GM12878 (cell line): ENCODE results near the gene PRKAG2. TPM values are rescaled to one million over a fixed set of nuclear protein-coding genes. Genes with fewer than 3 reads are reported as not detected.

Experiments used
- ATAC-seq: fragments of 200-7000 bp; cut with Tn5 transposase; 3 replicates; pipeline ENCODE4 v1.9.1; 2020; ENCODE audit warnings: mild to moderate bottlenecking, moderate library complexity
- BruUV-seq: library from RNA; stranded (reverse); fragments of 400-500 nt; replicated peaks from 2 replicates; lab custom pipeline; 2021; lab: Mats Ljungman, UMichigan
- CTCF ChIA-PET: fragments of 300-600 bp; sonication (Branson Sonifier 250); formaldehyde crosslinking; extraction: SDS; loops from one replicate; lab custom pipeline; 2021; ENCODE audit warnings: inconsistent platforms; lab: Yijun Ruan, JAX
- POLR2A ChIA-PET: fragments of 350-600 bp; formaldehyde crosslinking; extraction: SDS; loops from one replicate; lab custom pipeline; 2021; ENCODE audit warnings: inconsistent platforms; lab: Charles Lee
- RAD21 ChIA-PET: fragments of 300-600 bp; sonication (Branson Sonifier 250); formaldehyde crosslinking; loops from one replicate; lab custom pipeline; 2023; ENCODE audit warnings: antibody characterized with exemption; ENCODE audit not compliant: unreplicated experiment; lab: Charles Lee
- SMC1A ChIA-PET: fragments of 300-600 bp; sonication (Branson Sonifier 250); formaldehyde crosslinking; loops from one replicate; lab custom pipeline; 2023; ENCODE audit not compliant: unreplicated experiment, uncharacterized antibody; lab: Charles Lee
- DNase-seq: peaks from one replicate; pipeline ENCODE4 v3.0.0-alpha.2; 2011; ENCODE audit warnings: low read depth, low spot score
- FAIRE-seq: peaks from 3 replicates; lab custom pipeline; 2011; peaks lifted over from hg19 to GRCh38; lab: Jason Lieb, UNC
- H2AFZ ChIP-seq: 2 replicates; pipeline ENCODE4 v1.6.0; 2011; ENCODE audit warnings: low read depth, low read length, control low read depth; ENCODE audit not compliant: control insufficient read depth
- H3K27ac ChIP-seq: 2 replicates; pipeline ENCODE4 v1.5.1; 2011; ENCODE audit warnings: control low read depth; ENCODE audit not compliant: control insufficient read depth, insufficient read depth
- H3K27me3 ChIP-seq, 2 experiments: replicated peaks in 1 of 2; 2 replicates each; pipeline versions ENCODE4 v1.6.0 to v1.6.1; 2011; ENCODE audit warnings: low read length in 1 of 2; ENCODE audit not compliant: control insufficient read depth in 2 of 2, insufficient read depth in 2 of 2
- H3K36me3 ChIP-seq, 2 experiments: 2 replicates each; pipeline ENCODE4 v1.5.1; 2011; ENCODE audit warnings: low read length in 1 of 2; ENCODE audit not compliant: control insufficient read depth in 2 of 2, insufficient read depth in 2 of 2
- H3K4me1 ChIP-seq: 2 replicates; pipeline ENCODE4 v1.6.1; 2011; ENCODE audit warnings: mild to moderate bottlenecking, low read length, moderate library complexity, mixed read lengths; ENCODE audit not compliant: control insufficient read depth, insufficient read depth
- H3K4me2 ChIP-seq: 2 replicates; pipeline ENCODE4 v1.6.0; 2011; ENCODE audit warnings: control low read depth; ENCODE audit not compliant: control insufficient read depth, insufficient read depth
- H3K4me3 ChIP-seq: fragments of 200-600 bp; sonication (generic); 2 replicates; pipeline ENCODE4 v1.5.1; 2016
- H3K79me2 ChIP-seq: 2 replicates; pipeline ENCODE4 v1.6.0; 2011; ENCODE audit warnings: low read length; ENCODE audit not compliant: control insufficient read depth, insufficient read depth
- H3K9ac ChIP-seq: 2 replicates; pipeline ENCODE4 v1.8.0; 2011; ENCODE audit warnings: low read length, control low read depth, mixed read lengths; ENCODE audit not compliant: control insufficient read depth, insufficient read depth
- H3K9me3 ChIP-seq: replicated peaks from 3 replicates; pipeline ENCODE4 v1.5.1; 2011; ENCODE audit warnings: mild to moderate bottlenecking, low read length; ENCODE audit not compliant: control insufficient read depth, insufficient read depth
- H4K20me1 ChIP-seq: 2 replicates; pipeline ENCODE4 v1.6.0; 2011; ENCODE audit not compliant: control insufficient read depth, insufficient read depth
- BMI1 ChIP-seq: fragments of 450-650 bp; IDR thresholded peaks from 2 replicates; pipeline ENCODE4 v1.6.1; 2016; ENCODE audit warnings: mild to moderate bottlenecking, moderate library complexity, borderline replicate concordance
- CREM ChIP-seq: IDR thresholded peaks from 2 replicates; pipeline ENCODE4 v1.6.1; 2014; ENCODE audit warnings: antibody characterized with exemption, low read depth
- POLR2AphosphoS5 ChIP-seq: IDR thresholded peaks from 2 replicates; pipeline ENCODE4 v1.6.1; 2011; ENCODE audit warnings: mild to moderate bottlenecking, low read length, inconsistent platforms
- STAT3 ChIP-seq: IDR thresholded peaks from 2 replicates; pipeline ENCODE4 v1.6.1; 2011; ENCODE audit warnings: low read depth, low read length, improper control_type of control experiment
- WGBS: methylation state at CpG from one replicate; pipeline ENCODE4 v1.1.6; 2016; ENCODE audit warnings: low lambda C conversion rate; ENCODE audit not compliant: insufficient replicate concordance, insufficient coverage; ENCODE audit errors: missing lambda C conversion rate; 5-methylcytosine and 5-hydroxymethylcytosine counted together
- in situ Hi-C: fragments of 300-500 bp; cut with MboI; formaldehyde crosslinking; loops from 9 replicates; pipeline ENCODE4 v1.14.3; 2018; ENCODE audit warnings: mixed read lengths
- intact Hi-C: fragments of 100-400 bp; cut with micrococcal nuclease; formaldehyde crosslinking; loops from one replicate; pipeline ENCODE4 v1.14.2; 2022; ENCODE audit not compliant: unreplicated experiment
- polyA plus RNA-seq, 11 experiments: library from polyadenylated mRNA; depleted of rRNA in 4 of 11; unstranded in 6 of 11; stranded (reverse) in 5 of 11; fragments of >200 nt; fragmentation: Nextera tagmentation in 4 of 11; fragmentation: Illumina TruSeq in 1 of 11; extraction: Ambion mirVana in 4 of 11; extraction: Trizol in 1 of 11; gene quantifications; 1 replicate in 1 of 11; 2 replicates in 10 of 11; pipeline versions ENCODE4 v1.2.1 to v1.2.3, GENCODE V29; 2011 to 2016; ENCODE audit warnings: inconsistent platforms in 2 of 11, missing spikeins in 2 of 11, low read depth in 1 of 11
- total RNA-seq, 4 experiments: library from RNA; depleted of rRNA in 3 of 4; stranded (reverse); fragments of >200 nt in 3 of 4; fragmentation: Illumina TruSeq in 1 of 4; extraction: Trizol in 1 of 4; gene quantifications; 2 replicates each; pipeline versions ENCODE4 v1.2.1 to v1.2.3, GENCODE V29; 2013 to 2021
- TF ChIP-seq, protein P1 (sequence below): fragments of 450-650 bp; IDR thresholded peaks from 2 replicates; pipeline ENCODE4 v1.6.1; 2016; ENCODE audit warnings: mild to moderate bottlenecking, moderate library complexity, borderline replicate concordance
- TF ChIP-seq, protein P2 (sequence below): IDR thresholded peaks from 2 replicates; pipeline ENCODE4 v1.6.1; 2011; ENCODE audit warnings: low read depth, low read length, improper control_type of control experiment, borderline replicate concordance
- TF ChIP-seq, protein P3 (sequence below): fragments of 450-650 bp; IDR thresholded peaks from 2 replicates; pipeline ENCODE4 v1.6.1; 2017; ENCODE audit warnings: mild to moderate bottlenecking, moderate library complexity

The PRKAG2 gene
- total and polyA plus RNA-seq, 10 of the 15 experiments (the other 5 are each of a cell fraction or from before 2014, with no cell fraction given) = 3.4 to 8.9 (median 6.8) TPM

DNA sequence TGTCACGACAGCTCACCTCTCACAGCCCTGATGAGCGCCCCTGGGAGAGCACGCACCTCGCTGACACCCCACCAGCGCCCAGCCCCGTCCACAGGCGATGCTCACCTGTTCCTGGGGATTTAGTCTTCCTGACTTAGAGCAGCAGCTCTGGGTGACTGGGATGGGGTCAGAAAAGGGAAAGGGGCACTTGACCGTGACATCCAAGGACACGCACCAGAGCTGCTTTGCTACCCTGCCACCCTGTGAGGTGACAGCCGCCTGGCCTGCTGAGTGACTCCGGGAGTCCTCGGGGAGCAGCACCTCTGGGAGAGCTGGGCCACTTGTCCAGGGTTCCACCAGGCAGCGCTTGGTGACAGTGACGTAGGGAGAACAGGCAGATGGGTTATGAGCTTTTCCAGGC lies 148.2 kb downstream of the PRKAG2 start:
- ATAC-seq (no peak), FAIRE-seq (no peak), DNase-seq (no peak)
- POLR2A ChIA-PET = no interaction called here
- no peak overlapping the region for H3K27ac ChIP-seq
- intact Hi-C loops (no loop called here), in situ Hi-C loops (no loop called here)
- no peaks in the 10 kb centered on the region for H3K27me3 ChIP-seq
- no peaks in the 10 kb centered on the region for H3K79me2 ChIP-seq
- H3K4me1 ChIP-seq = no peaks in the 10 kb centered on the region; the same call in 1 of the 2 replicates
- no peak overlapping the region for H3K9ac ChIP-seq
- no peaks in the 10 kb centered on the region for H4K20me1 ChIP-seq
- CTCF ChIA-PET = no interaction called here
- no peak for TF ChIP-seq STAT3
- TF ChIP-seq BMI1 = no peak
- TF ChIP-seq CREM = no peak
- TF ChIP-seq POLR2AphosphoS5 = no peak
- TF ChIP-seq, protein P1, sequence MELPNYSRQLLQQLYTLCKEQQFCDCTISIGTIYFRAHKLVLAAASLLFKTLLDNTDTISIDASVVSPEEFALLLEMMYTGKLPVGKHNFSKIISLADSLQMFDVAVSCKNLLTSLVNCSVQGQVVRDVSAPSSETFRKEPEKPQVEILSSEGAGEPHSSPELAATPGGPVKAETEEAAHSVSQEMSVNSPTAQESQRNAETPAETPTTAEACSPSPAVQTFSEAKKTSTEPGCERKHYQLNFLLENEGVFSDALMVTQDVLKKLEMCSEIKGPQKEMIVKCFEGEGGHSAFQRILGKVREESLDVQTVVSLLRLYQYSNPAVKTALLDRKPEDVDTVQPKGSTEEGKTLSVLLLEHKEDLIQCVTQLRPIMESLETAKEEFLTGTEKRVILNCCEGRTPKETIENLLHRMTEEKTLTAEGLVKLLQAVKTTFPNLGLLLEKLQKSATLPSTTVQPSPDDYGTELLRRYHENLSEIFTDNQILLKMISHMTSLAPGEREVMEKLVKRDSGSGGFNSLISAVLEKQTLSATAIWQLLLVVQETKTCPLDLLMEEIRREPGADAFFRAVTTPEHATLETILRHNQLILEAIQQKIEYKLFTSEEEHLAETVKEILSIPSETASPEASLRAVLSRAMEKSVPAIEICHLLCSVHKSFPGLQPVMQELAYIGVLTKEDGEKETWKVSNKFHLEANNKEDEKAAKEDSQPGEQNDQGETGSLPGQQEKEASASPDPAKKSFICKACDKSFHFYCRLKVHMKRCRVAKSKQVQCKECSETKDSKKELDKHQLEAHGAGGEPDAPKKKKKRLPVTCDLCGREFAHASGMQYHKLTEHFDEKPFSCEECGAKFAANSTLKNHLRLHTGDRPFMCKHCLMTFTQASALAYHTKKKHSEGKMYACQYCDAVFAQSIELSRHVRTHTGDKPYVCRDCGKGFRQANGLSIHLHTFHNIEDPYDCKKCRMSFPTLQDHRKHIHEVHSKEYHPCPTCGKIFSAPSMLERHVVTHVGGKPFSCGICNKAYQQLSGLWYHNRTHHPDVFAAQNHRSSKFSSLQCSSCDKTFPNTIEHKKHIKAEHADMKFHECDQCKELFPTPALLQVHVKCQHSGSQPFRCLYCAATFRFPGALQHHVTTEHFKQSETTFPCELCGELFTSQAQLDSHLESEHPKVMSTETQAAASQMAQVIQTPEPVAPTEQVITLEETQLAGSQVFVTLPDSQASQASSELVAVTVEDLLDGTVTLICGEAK = no peak
- TF ChIP-seq, protein P2, sequence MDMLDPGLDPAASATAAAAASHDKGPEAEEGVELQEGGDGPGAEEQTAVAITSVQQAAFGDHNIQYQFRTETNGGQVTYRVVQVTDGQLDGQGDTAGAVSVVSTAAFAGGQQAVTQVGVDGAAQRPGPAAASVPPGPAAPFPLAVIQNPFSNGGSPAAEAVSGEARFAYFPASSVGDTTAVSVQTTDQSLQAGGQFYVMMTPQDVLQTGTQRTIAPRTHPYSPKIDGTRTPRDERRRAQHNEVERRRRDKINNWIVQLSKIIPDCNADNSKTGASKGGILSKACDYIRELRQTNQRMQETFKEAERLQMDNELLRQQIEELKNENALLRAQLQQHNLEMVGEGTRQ = no peak
- TF ChIP-seq, protein P3, sequence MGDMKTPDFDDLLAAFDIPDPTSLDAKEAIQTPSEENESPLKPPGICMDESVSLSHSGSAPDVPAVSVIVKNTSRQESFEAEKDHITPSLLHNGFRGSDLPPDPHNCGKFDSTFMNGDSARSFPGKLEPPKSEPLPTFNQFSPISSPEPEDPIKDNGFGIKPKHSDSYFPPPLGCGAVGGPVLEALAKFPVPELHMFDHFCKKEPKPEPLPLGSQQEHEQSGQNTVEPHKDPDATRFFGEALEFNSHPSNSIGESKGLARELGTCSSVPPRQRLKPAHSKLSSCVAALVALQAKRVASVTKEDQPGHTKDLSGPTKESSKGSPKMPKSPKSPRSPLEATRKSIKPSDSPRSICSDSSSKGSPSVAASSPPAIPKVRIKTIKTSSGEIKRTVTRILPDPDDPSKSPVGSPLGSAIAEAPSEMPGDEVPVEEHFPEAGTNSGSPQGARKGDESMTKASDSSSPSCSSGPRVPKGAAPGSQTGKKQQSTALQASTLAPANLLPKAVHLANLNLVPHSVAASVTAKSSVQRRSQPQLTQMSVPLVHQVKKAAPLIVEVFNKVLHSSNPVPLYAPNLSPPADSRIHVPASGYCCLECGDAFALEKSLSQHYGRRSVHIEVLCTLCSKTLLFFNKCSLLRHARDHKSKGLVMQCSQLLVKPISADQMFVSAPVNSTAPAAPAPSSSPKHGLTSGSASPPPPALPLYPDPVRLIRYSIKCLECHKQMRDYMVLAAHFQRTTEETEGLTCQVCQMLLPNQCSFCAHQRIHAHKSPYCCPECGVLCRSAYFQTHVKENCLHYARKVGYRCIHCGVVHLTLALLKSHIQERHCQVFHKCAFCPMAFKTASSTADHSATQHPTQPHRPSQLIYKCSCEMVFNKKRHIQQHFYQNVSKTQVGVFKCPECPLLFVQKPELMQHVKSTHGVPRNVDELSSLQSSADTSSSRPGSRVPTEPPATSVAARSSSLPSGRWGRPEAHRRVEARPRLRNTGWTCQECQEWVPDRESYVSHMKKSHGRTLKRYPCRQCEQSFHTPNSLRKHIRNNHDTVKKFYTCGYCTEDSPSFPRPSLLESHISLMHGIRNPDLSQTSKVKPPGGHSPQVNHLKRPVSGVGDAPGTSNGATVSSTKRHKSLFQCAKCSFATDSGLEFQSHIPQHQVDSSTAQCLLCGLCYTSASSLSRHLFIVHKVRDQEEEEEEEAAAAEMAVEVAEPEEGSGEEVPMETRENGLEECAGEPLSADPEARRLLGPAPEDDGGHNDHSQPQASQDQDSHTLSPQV = no peak
- RAD21 ChIA-PET = no interaction called here
- H3K36me3 ChIP-seq = no peaks in the 10 kb centered on the region
- H3K9me3 ChIP-seq = no peaks in the 10 kb centered on the region
- SMC1A ChIA-PET = no interaction called here
- no peak overlapping the region for H3K4me2 ChIP-seq
- 86% methylated on average over 14 of the region's 14 CpGs for WGBS
- H2AFZ ChIP-seq = no peak overlapping the region
- BruUV-seq = no TSS peak
- no peak overlapping the region for H3K4me3 ChIP-seq
